ENCODE data around the gene POLDIP3.

Gene POLDIP3

GRCh38 chr22:42642806-42643633 lies 28.3 kb upstream of the POLDIP3 start:
- no peak for DNase-seq

- no peak for DNase-seq
Observed at GRCh38 chr22:42641801-42642413, 27.2 kb upstream of the POLDIP3 start.

- DNase-seq = no peak
Observed at GRCh38 chr22:42639541-42640241, 25.0 kb upstream of the POLDIP3 start.

GRCh38 chr22:42637555-42637954 lies 22.9 kb upstream of the POLDIP3 start:
- no peak for DNase-seq

GRCh38 chr22:42636506-42636905 lies 21.8 kb upstream of the POLDIP3 start:
- DNase-seq = no peak

GRCh38 chr22:42635531-42635930 lies 20.8 kb upstream of the POLDIP3 start:
- peak in 1 of 2 donors; percentile 27 for DNase-seq

- DNase-seq = no peak
Observed at GRCh38 chr22:42633013-42633412, 18.3 kb upstream of the POLDIP3 start.

GRCh38 chr22:42632096-42632495 lies 17.4 kb upstream of the POLDIP3 start:
- DNase-seq = no peak

- no peak for DNase-seq
Observed at GRCh38 chr22:42630901-42631602, 16.4 kb upstream of the POLDIP3 start.

GRCh38 chr22:42630211-42630610 lies 15.5 kb upstream of the POLDIP3 start:
- DNase-seq = no peak

GRCh38 chr22:42627981-42628380 lies 13.3 kb upstream of the POLDIP3 start:
- DNase-seq = no peak

- no peak for DNase-seq
Observed at GRCh38 chr22:42626951-42627625, 12.4 kb upstream of the POLDIP3 start.

- DNase-seq = no peak
Observed at GRCh38 chr22:42626431-42626830, 11.7 kb upstream of the POLDIP3 start.

- DNase-seq = no peak
Observed at GRCh38 chr22:42625416-42625815, 10.7 kb upstream of the POLDIP3 start.

- DNase-seq = no peak
Observed at GRCh38 chr22:42624551-42625106, 9.9 kb upstream of the POLDIP3 start.

- no peak for DNase-seq
Observed at GRCh38 chr22:42623756-42624441, 9.2 kb upstream of the POLDIP3 start.

- no peak for DNase-seq
Observed at GRCh38 chr22:42623301-42623751, 8.6 kb upstream of the POLDIP3 start.

GRCh38 chr22:42622061-42622710 lies 7.5 kb upstream of the POLDIP3 start:
- no peak for DNase-seq

- DNase-seq = peak; percentile 62 to 65
Observed at GRCh38 chr22:42621505-42622002, 6.9 kb upstream of the POLDIP3 start.

- DNase-seq = no peak
Observed at GRCh38 chr22:42620084-42620483, 5.4 kb upstream of the POLDIP3 start.
